Stimulated activated CD8-positive, alpha-beta memory T cell treated with anti-CD3 and anti-CD28 coated beads, Interleukin-15, amount 100 ng/mL, for 48 hours (primary cell): Measurements from ENCODE around the gene CREB3L2.
"Not testable (repeated sequence)": the region's sequence is repeated elsewhere in the genome, so short reads cannot be mapped to it uniquely, and the experiment has no call there.

Experiments
- DNase-seq, 2 donors: peaks; one replicate each; pipeline ENCODE4 v3.0.0-alpha.2; 2020; ENCODE audit warnings: low read depth in 2 of 2

The CREB3L2 gene

GRCh38 chr7:137838706-137839315 lies 163.1 kb downstream of the CREB3L2 start:
- no peak for DNase-seq

- DNase-seq: no peak
Observed at GRCh38 chr7:137836541-137836940, 165.3 kb downstream of the CREB3L2 start.

GRCh38 chr7:137836113-137836509 lies 165.8 kb downstream of the CREB3L2 start:
- no peak for DNase-seq

GRCh38 chr7:137835486-137836112 lies 166.3 kb downstream of the CREB3L2 start:
- no peak for DNase-seq

GRCh38 chr7:137834552-137834951 lies 167.3 kb downstream of the CREB3L2 start:
- DNase-seq: no peak

GRCh38 chr7:137832990-137833389 lies 168.9 kb downstream of the CREB3L2 start:
- not testable (repeated sequence) for DNase-seq

GRCh38 chr7:137832382-137832781 lies 169.5 kb downstream of the CREB3L2 start:
- DNase-seq: no peak

GRCh38 chr7:137831555-137831954 lies 170.3 kb downstream of the CREB3L2 start:
- DNase-seq: not testable (repeated sequence)

GRCh38 chr7:137829337-137829992 lies 172.4 kb downstream of the CREB3L2 start:
- DNase-seq: no peak

- DNase-seq: no peak
Observed at GRCh38 chr7:137828456-137828855, 173.4 kb downstream of the CREB3L2 start.

- no peak for DNase-seq
Observed at GRCh38 chr7:137825489-137825888, 176.4 kb downstream of the CREB3L2 start.
